HepG2 (cell line): ENCODE measurements around the gene RBM12. TPM values are rescaled to one million over a fixed set of nuclear protein-coding genes. Genes with fewer than 3 reads are reported as not detected.

Experiments
- CERS6 ChIP-seq: sonication (generic); formaldehyde crosslinking; IDR thresholded peaks from 2 replicates; pipeline ENCODE4 v1.5.0; 2020; ENCODE audit warnings: missing genetic modification reagents
- ETS1 ChIP-seq: sonication (generic); formaldehyde crosslinking; IDR thresholded peaks from 2 replicates; pipeline ENCODE4 v1.4.0; 2020; ENCODE audit warnings: missing genetic modification reagents
- GMEB2 ChIP-seq: IDR thresholded peaks from 2 replicates; pipeline ENCODE4 v1.6.1; 2016; ENCODE audit warnings: missing biosample characterization, missing genetic modification reagents, low read depth
- NFAT5 ChIP-seq: sonication (generic); formaldehyde crosslinking; IDR thresholded peaks from 2 replicates; pipeline ENCODE4 v1.4.0; 2020; ENCODE audit warnings: missing genetic modification reagents
- RFXANK ChIP-seq: IDR thresholded peaks from 2 replicates; pipeline ENCODE4 v1.6.1; 2016
- SMAD9 ChIP-seq: sonication (generic); formaldehyde crosslinking; IDR thresholded peaks from 2 replicates; pipeline ENCODE4 v1.5.1; 2020; ENCODE audit warnings: mild to moderate bottlenecking, missing genetic modification reagents
- SSRP1 ChIP-seq: IDR thresholded peaks from 2 replicates; pipeline ENCODE4 v1.6.1; 2016; ENCODE audit warnings: control low read depth
- ZBTB3 ChIP-seq: sonication (generic); formaldehyde crosslinking; IDR thresholded peaks from 2 replicates; pipeline ENCODE4 v1.4.0; 2020; ENCODE audit warnings: low read depth, mild to moderate bottlenecking, moderate library complexity, missing genetic modification reagents, borderline replicate concordance
- ZNF235 ChIP-seq: sonication (generic); formaldehyde crosslinking; IDR thresholded peaks from 2 replicates; pipeline ENCODE4 v1.8.1; 2023; ENCODE audit warnings: mild to moderate bottlenecking, missing genetic modification reagents, borderline replicate concordance
- ZNF780A ChIP-seq: sonication (generic); formaldehyde crosslinking; IDR thresholded peaks from 2 replicates; pipeline ENCODE4 v1.8.0; 2022; ENCODE audit warnings: mild to moderate bottlenecking, missing genetic modification reagents, moderate library complexity
- ZUFSP ChIP-seq: sonication (generic); formaldehyde crosslinking; IDR thresholded peaks from 2 replicates; pipeline ENCODE4 v1.9.0; 2021; ENCODE audit warnings: missing genetic modification reagents, mild to moderate bottlenecking, borderline replicate concordance
- polyA plus RNA-seq, 8 experiments: library from polyadenylated mRNA; depleted of rRNA in 3 of 8; stranded (reverse) in 7 of 8; unstranded in 1 of 8; fragments of >200 nt; fragmentation: Illumina TruSeq in 4 of 8; extraction: Trizol in 4 of 8; gene quantifications; 2 replicates each; pipeline versions ENCODE4 v1.2.1 to v1.2.3, GENCODE V29; 2011 to 2016; ENCODE audit warnings: low read depth in 4 of 8, missing spikeins in 1 of 8, mixed read lengths in 1 of 8; ENCODE audit not compliant: insufficient read depth in 1 of 8
- total RNA-seq, 5 experiments: library from RNA; depleted of rRNA; stranded (reverse); fragments of >200 nt; fragmentation: Illumina TruSeq; extraction: Trizol; gene quantifications; 2 replicates each; pipeline ENCODE4 v1.2.3, GENCODE V29; 2016; ENCODE audit warnings: low read depth in 1 of 5

Gene RBM12
- total and polyA plus RNA-seq, 2 of the 13 experiments (the other 11 are each of a cell fraction or from before 2014, with no cell fraction given), result 97.9 to 104 TPM

- no peak for TF ChIP-seq SSRP1 (CRISPR knock-in tag)
- no peak for TF ChIP-seq SMAD9 (CRISPR knock-in tag)
- TF ChIP-seq GMEB2 (CRISPR knock-in tag), result no peak
- TF ChIP-seq ZBTB3 (CRISPR knock-in tag), result no peak; the same call in 1 of the 2 replicates
- TF ChIP-seq ZUFSP (CRISPR knock-in tag), result no peak
- no peak for TF ChIP-seq ZNF235
- TF ChIP-seq ZNF780A (CRISPR knock-in tag), result no peak
- TF ChIP-seq RFXANK (CRISPR knock-in tag), result 0 out of 2 replicates have a peak, but pooled peaks have one; percentile 25
- no peak for TF ChIP-seq ETS1
- no peak for TF ChIP-seq CERS6
- no peak for TF ChIP-seq NFAT5 (CRISPR knock-in tag)
These were observed 47.1 kb downstream of the RBM12 start (continued) for GRCh38 chr20:35617397-35618262.
